ENCODE data around the gene DLL3. TPM values are rescaled to one million over a fixed set of nuclear protein-coding genes. Genes with fewer than 3 reads are reported as not detected.

Gene DLL3
- total and polyA plus RNA-seq, 11 donors, result not detected

- H3K27me3 ChIP-seq, result peaks cover 2 to 19% (median 12%) of the 10 kb centered on the region in 9 donors
- H3K9me3 ChIP-seq, result no peaks in the 10 kb centered on the region
- no peak overlapping the region for H3K4me3 ChIP-seq
- ATAC-seq, result no peak
- no peak overlapping the region for H3K27ac ChIP-seq
- 84 to 93% (median 88%) methylated on average over 8 of the region's 8 CpGs for WGBS, 4 donors
- no peak for TF ChIP-seq CTCF (IDR thresholded peaks at IDR 0.05)
- TF ChIP-seq POLR2A (IDR thresholded peaks at IDR 0.05), result no peak
- H3K4me1 ChIP-seq, result peaks cover 0 to 3% (median under 1%) of the 10 kb centered on the region in 12 donors
- intact Hi-C loops (cut with DNase I), result no loop called here
- DNase-seq, result no peak
- peaks cover 0 to 3% (median 0%) of the 10 kb centered on the region in 9 donors for H3K36me3 ChIP-seq
These were observed 22.1 kb downstream of the DLL3 start for GRCh38 chr19:39520541-39521484.

- WGBS, 4 donors, result 87 to 91% (median 90%) methylated on average over 8 of the region's 8 CpGs
- no peak overlapping the region for H3K27ac ChIP-seq
- intact Hi-C loops (cut with DNase I), result no loop called here
- ATAC-seq (no peak), DNase-seq (no peak)
- TF ChIP-seq POLR2A (IDR thresholded peaks at IDR 0.05) (no peak), CTCF (IDR thresholded peaks at IDR 0.05) (no peak)
- H3K4me3 ChIP-seq, result no peak overlapping the region
- peaks cover 0 to 6% (median 0%) of the 10 kb centered on the region in 9 donors for H3K36me3 ChIP-seq
- no peaks in the 10 kb centered on the region for H3K9me3 ChIP-seq
- no peaks in the 10 kb centered on the region for H3K27me3 ChIP-seq
- no peaks in the 10 kb centered on the region for H3K4me1 ChIP-seq
These were observed 25.7 kb downstream of the DLL3 start for GRCh38 chr19:39524495-39524894.

GRCh38 chr19:39525205-39525604 is 26.5 kb downstream of the DLL3 start:
- no peaks in the 10 kb centered on the region for H3K4me1 ChIP-seq
- ATAC-seq (no peak), DNase-seq (no peak)
- H3K36me3 ChIP-seq, result peaks cover 0 to 6% (median 0%) of the 10 kb centered on the region in 9 donors
- no peaks in the 10 kb centered on the region for H3K27me3 ChIP-seq
- intact Hi-C loops (cut with DNase I), result no loop called here
- TF ChIP-seq POLR2A (IDR thresholded peaks at IDR 0.05) (no peak), CTCF (IDR thresholded peaks at IDR 0.05) (no peak)
- H3K9me3 ChIP-seq, result no peaks in the 10 kb centered on the region
- no peak overlapping the region for H3K4me3 ChIP-seq
- H3K27ac ChIP-seq, result no peak overlapping the region
- WGBS, 4 donors, result 95 to 99% (median 96%) methylated on average over 3 of the region's 3 CpGs

GRCh38 chr19:39531834-39532232 is 33.1 kb downstream of the DLL3 start:
- TF ChIP-seq CTCF (IDR thresholded peaks at IDR 0.05) (no peak), POLR2A (IDR thresholded peaks at IDR 0.05) (no peak)
- Histone ChIP-seq H3K36me3 (peaks cover 0 to 6% (median 0%) of the 10 kb centered on the region in 9 donors), H3K27me3 (no peaks in the 10 kb centered on the region), H3K9me3 (no peaks in the 10 kb centered on the region), H3K4me1 (peaks cover 0 to 22% (median 13%) of the 10 kb centered on the region in 12 donors), H3K27ac (peak overlapping the region in 10 of 12 donors; percentile 45 to 92 (median 86)), H3K4me3 (peak overlapping the region; percentile 58 to 98 (median 80))
- ATAC-seq (no peak), DNase-seq (no peak)
- WGBS, 4 donors, result 36 to 44% (median 38%) methylated on average over 14 of the region's 14 CpGs
- intact Hi-C loops (cut with DNase I), result loop anchor here (1.0 to 10.0 kb wide), 17 partner anchors 35 to 407 kb away; partner anchors contain the start of genes PAK4 (in 4 of the 10), SUPT5H (in 4 of the 10), MED29 (in 3 of the 10) and PAF1 (in 3 of the 10)

Measured in heart left ventricle (tissue), 16 donors.